Measurements from ENCODE around the gene KRTDAP. TPM values are rescaled to one million over a fixed set of nuclear protein-coding genes. Genes with fewer than 3 reads are reported as not detected.
"Not testable (repeated sequence)": the region's sequence is repeated elsewhere in the genome, so short reads cannot be mapped to it uniquely, and the experiment has no call there.

KRTDAP gene
- total RNA-seq, 2 donors from 2014 or later, result not detected

DNA sequence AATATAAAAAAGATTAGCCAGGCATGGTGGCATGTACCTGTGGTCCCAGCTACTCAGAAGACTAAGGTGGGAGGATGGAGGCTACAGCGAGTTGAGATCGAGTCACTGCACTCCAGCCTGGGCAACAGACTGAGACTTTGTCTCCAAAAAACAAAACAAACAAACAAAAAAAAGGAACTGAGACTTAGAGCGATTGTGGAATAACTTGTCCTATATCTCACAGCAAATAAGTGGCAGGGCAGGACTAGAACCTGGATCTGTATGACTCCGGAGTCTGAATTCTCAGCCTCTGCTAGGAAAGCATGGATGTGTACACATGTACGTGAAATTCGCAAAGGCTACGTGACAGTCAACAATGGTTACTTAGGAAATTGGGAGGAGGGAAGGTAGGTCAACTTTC, 20.1 kb downstream of the KRTDAP start:
- Histone ChIP-seq H3K27ac (no peak overlapping the region), H3K36me3 (no peaks in the 10 kb centered on the region), H3K9ac (ENCODE audit: low read depth in 2 of 2, low read length in 2 of 2) (no peak overlapping the region), H3K27me3 (no peaks in the 10 kb centered on the region), H3K4me1 (no peaks in the 10 kb centered on the region), H3K4me3 (no peak overlapping the region), H3K9me3 (no peaks in the 10 kb centered on the region)
- intact Hi-C loops (cut with DNase I), result no loop called here
- DNase-seq, result no peak
- TF ChIP-seq CTCF (IDR thresholded peaks at IDR 0.05), result no peak

- intact Hi-C loops (cut with DNase I), result loop anchor here (2.0 to 5.0 kb wide), 2 partner anchors 46 to 116 kb away; no protein-coding TSS in a partner anchor
- no peaks in the 10 kb centered on the region for H3K4me1 ChIP-seq
- peak; percentile 57 for TF ChIP-seq CTCF (IDR thresholded peaks at IDR 0.05)
- H3K27me3 ChIP-seq, result no peaks in the 10 kb centered on the region
- H3K36me3 ChIP-seq, result no peaks in the 10 kb centered on the region
- DNase-seq, result peak; percentile 45
- H3K27ac ChIP-seq, result no peak overlapping the region
- H3K9ac ChIP-seq (ENCODE audit: low read depth in 2 of 2, low read length in 2 of 2), result no peak overlapping the region
- no peak overlapping the region for H3K4me3 ChIP-seq
- H3K9me3 ChIP-seq, result no peaks in the 10 kb centered on the region
These were observed 21.6 kb downstream of the KRTDAP start for GRCh38 chr19:35468637-35469036.

DNA sequence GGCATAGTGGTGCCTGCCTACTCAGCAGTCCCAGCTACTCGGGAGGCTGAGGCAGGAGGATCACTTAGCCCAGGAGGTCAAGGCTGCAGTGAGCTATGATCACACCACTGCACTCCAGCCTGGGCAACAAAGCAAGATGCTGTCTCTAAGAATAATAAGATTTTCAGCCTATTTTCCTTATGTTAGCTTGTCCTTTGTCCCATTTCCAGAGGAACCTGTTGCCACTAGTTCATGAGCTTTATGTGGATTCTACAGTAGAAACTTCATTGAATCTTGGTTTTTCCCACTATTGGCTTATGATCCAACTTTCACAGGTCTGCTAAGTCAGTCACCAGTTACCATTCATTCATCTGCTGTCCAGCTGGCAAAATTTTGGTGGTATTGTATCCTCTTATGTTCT, 24.0 kb downstream of the KRTDAP start:
- Histone ChIP-seq H3K9ac (ENCODE audit: low read depth in 2 of 2, low read length in 2 of 2) (no peak overlapping the region), H3K9me3 (no peaks in the 10 kb centered on the region), H3K27me3 (no peaks in the 10 kb centered on the region), H3K4me3 (no peak overlapping the region), H3K4me1 (no peaks in the 10 kb centered on the region), H3K27ac (no peak overlapping the region), H3K36me3 (no peaks in the 10 kb centered on the region)
- TF ChIP-seq CTCF (IDR thresholded peaks at IDR 0.05), result no peak
- no peak for DNase-seq
- intact Hi-C loops (cut with DNase I), result loop anchor here (5.0 kb wide), 1 partner anchor 44 kb away; no protein-coding TSS in a partner anchor

GRCh38 chr19:35462956-35463355, 27.3 kb downstream of the KRTDAP start:
- DNase-seq; H3K4me1 ChIP-seq; H3K27me3 ChIP-seq; H3K4me3 ChIP-seq; intact Hi-C loops (cut with DNase I); H3K9me3 ChIP-seq; H3K9ac ChIP-seq (ENCODE audit: low read depth in 2 of 2, low read length in 2 of 2); H3K27ac ChIP-seq; H3K36me3 ChIP-seq: not testable (repeated sequence)

DNA sequence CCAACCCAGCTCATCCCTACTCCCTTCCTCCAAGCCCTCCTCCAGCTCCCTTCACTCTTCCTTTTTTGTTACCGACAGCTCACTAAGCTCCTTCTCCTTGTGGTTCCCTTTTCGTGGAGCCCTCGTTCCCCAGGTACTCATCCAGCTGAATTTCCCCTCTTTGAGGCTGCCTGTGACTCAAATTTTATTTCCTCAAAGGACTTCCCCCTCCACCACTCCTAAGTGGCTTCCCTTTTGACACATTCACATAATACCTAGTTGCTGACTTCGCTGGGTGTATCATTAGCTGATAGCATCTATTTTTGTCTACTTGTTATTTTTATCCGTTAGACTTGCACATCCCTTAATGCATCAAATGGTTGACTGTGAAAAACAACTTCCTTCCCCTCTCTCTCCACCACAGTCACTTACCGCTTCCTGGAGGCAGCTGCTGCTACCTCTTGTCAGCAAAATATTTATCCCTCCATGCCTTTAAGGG, 27.7 kb downstream of the KRTDAP start:
- DNase-seq, result peak; percentile 27
- peak overlapping the region; percentile 12 for H3K27ac ChIP-seq
- H3K9me3 ChIP-seq, result no peaks in the 10 kb centered on the region
- H3K36me3 ChIP-seq, result no peaks in the 10 kb centered on the region
- intact Hi-C loops (cut with DNase I), result no loop called here
- no peak overlapping the region for H3K9ac ChIP-seq (ENCODE audit: low read depth in 2 of 2, low read length in 2 of 2)
- no peak for TF ChIP-seq CTCF (IDR thresholded peaks at IDR 0.05)
- H3K4me3 ChIP-seq, result no peak overlapping the region
- no peaks in the 10 kb centered on the region for H3K27me3 ChIP-seq
- no peaks in the 10 kb centered on the region for H3K4me1 ChIP-seq

DNA sequence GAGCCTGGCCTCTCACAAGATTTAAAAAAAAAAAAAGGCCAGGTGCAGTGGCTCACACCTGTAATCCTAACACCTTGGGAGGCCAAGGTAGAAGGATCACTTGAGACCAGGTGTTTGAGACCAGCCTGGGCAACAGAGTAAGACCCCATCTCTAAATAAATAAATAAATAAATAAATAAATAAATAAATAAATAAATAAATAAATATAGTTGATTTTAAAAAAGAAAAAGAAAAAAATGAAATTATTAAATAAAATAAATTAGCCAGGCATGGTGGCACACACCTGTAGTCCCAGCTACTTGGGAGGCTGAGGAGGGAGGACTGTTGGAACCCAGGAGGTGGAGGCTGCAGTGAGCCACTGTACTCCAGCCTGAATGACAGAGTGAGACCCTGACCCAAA, 28.5 kb downstream of the KRTDAP start:
- H3K4me1 ChIP-seq; H3K9me3 ChIP-seq; H3K27ac ChIP-seq; intact Hi-C loops (cut with DNase I); DNase-seq; H3K9ac ChIP-seq (ENCODE audit: low read depth in 2 of 2, low read length in 2 of 2); H3K4me3 ChIP-seq; H3K27me3 ChIP-seq; H3K36me3 ChIP-seq: not testable (repeated sequence)

Data from colonic mucosa (tissue), 4 donors.